H1 (cell line): ENCODE data around the gene ZNF30. TPM values are rescaled to one million over a fixed set of nuclear protein-coding genes. Genes with fewer than 3 reads are reported as not detected.

Experiments used
- CTCF ChIA-PET: fragments of 300-600 bp; sonication (Branson Sonifier 250); formaldehyde crosslinking; loops from one replicate; lab custom pipeline; 2021; ENCODE audit not compliant: partially characterized antibody; lab: Charles Lee
- POLR2A ChIA-PET: fragments of 300-600 bp; sonication (Branson Sonifier 250); formaldehyde crosslinking; loops from one replicate; lab custom pipeline; 2021; ENCODE audit warnings: inconsistent platforms; ENCODE audit not compliant: partially characterized antibody; lab: Charles Lee
- DNase-seq, 2 experiments: peaks; one replicate each; pipeline versions ENCODE4 v3.0.0 to v3.0.0-alpha.2; 2010 to 2022; ENCODE audit warnings: low spot score in 2 of 2, low read depth in 1 of 2, mixed read lengths in 1 of 2
- FAIRE-seq: peaks from 2 replicates; lab custom pipeline; 2011; peaks lifted over from hg19 to GRCh38; lab: Jason Lieb, UNC
- H2AFZ ChIP-seq: 2 replicates; pipeline ENCODE4 v1.8.1; 2012; ENCODE audit warnings: low read length, inconsistent platforms
- H2AK5ac ChIP-seq: 2 replicates; pipeline ENCODE4 v1.6.1; 2013; ENCODE audit warnings: low read depth, low read length
- H2BK120ac ChIP-seq: replicated peaks from 2 replicates; pipeline ENCODE3; 2013; ENCODE audit warnings: low read depth, low read length, inconsistent platforms
- H2BK12ac ChIP-seq: 2 replicates; pipeline ENCODE4 v1.6.1; 2013; ENCODE audit warnings: low read depth, low read length
- H2BK15ac ChIP-seq: 2 replicates; pipeline ENCODE4 v1.6.1; 2013; ENCODE audit warnings: low read length
- H2BK20ac ChIP-seq: 2 replicates; pipeline ENCODE4 v1.6.1; 2013; ENCODE audit warnings: low read length
- H2BK5ac ChIP-seq: 2 replicates; pipeline ENCODE4 v1.6.1; 2013; ENCODE audit warnings: low read depth, low read length
- H3K14ac ChIP-seq: 2 replicates; pipeline ENCODE4 v1.6.1; 2013; ENCODE audit warnings: inconsistent platforms; ENCODE audit not compliant: insufficient read length
- H3K18ac ChIP-seq: 2 replicates; pipeline ENCODE4 v1.6.1; 2013; ENCODE audit warnings: low read length; ENCODE audit errors: extremely low read depth
- H3K23ac ChIP-seq: 2 replicates; pipeline ENCODE4 v1.6.1; 2013; ENCODE audit warnings: inconsistent platforms; ENCODE audit not compliant: insufficient read length
- H3K23me2 ChIP-seq: 2 replicates; pipeline ENCODE4 v1.6.1; 2013; ENCODE audit warnings: low read depth, low read length
- H3K27ac ChIP-seq: 2 replicates; pipeline ENCODE4 v1.6.1; 2011; ENCODE audit warnings: low read depth, low read length, inconsistent platforms
- H3K27me3 ChIP-seq, 4 experiments: replicated peaks in 1 of 4; 1 replicate in 1 of 4; 2 replicates in 3 of 4; pipeline versions ENCODE4 v1.6.1 to v1.8.1; 2011 to 2013; ENCODE audit warnings: low read length in 3 of 4, mild to moderate bottlenecking in 3 of 4, inconsistent platforms in 2 of 4, mixed read lengths in 2 of 4, moderate library complexity in 1 of 4; ENCODE audit not compliant: control insufficient read depth in 3 of 4, insufficient read depth in 3 of 4; ENCODE audit errors: extremely low read depth in 1 of 4
- H3K36me3 ChIP-seq, 4 experiments: 2 replicates each; pipeline versions ENCODE4 v1.6.1 to v1.8.1; 2011 to 2013; ENCODE audit warnings: mild to moderate bottlenecking in 4 of 4, low read length in 3 of 4, moderate library complexity in 2 of 4, control low read depth in 1 of 4, inconsistent platforms in 1 of 4; ENCODE audit not compliant: insufficient read depth in 4 of 4, control insufficient read depth in 2 of 4
- H3K4ac ChIP-seq: replicated peaks from 2 replicates; pipeline ENCODE3; 2013; ENCODE audit warnings: low read length, low read depth, mixed read lengths, inconsistent platforms; ENCODE audit not compliant: insufficient read length
- H3K4me1 ChIP-seq, 4 experiments: replicated peaks in 1 of 4; 1 replicate in 1 of 4; 2 replicates in 3 of 4; pipeline versions ENCODE4 v1.6.1 to v1.8.1; 2011 to 2013; ENCODE audit warnings: low read length in 3 of 4, inconsistent platforms in 2 of 4, mixed read lengths in 1 of 4; ENCODE audit not compliant: insufficient read depth in 4 of 4, control insufficient read depth in 3 of 4
- H3K4me2 ChIP-seq, 2 experiments: 2 replicates each; pipeline versions ENCODE4 v1.6.1 to v1.8.1; 2011 to 2013; ENCODE audit warnings: low read depth in 2 of 2, low read length in 2 of 2, control low read depth in 1 of 2, inconsistent platforms in 1 of 2, mild to moderate bottlenecking in 1 of 2; ENCODE audit not compliant: insufficient read depth in 1 of 2
- H3K4me3 ChIP-seq, 4 experiments: fragments of 200-600, 300-600 bp in 1 of 4; sonication (generic), shearing (Covaris generic), sonication (Bioruptor Twin) in 1 of 4; 2 replicates each; pipeline versions ENCODE4 v1.5.1 to v1.8.1; 2011 to 2016; ENCODE audit warnings: low read length in 4 of 4, low read depth in 3 of 4, control low read depth in 2 of 4, inconsistent platforms in 2 of 4, mild to moderate bottlenecking in 2 of 4, mixed read lengths in 1 of 4, moderate library complexity in 1 of 4; ENCODE audit not compliant: insufficient read depth in 2 of 4; ENCODE audit errors: extremely low read depth in 1 of 4
- H3K56ac ChIP-seq: replicated peaks from 2 replicates; pipeline ENCODE3; 2013; ENCODE audit warnings: low read depth, mild to moderate bottlenecking, mixed read lengths, low read length, inconsistent platforms; ENCODE audit not compliant: insufficient read length
- H3K79me1 ChIP-seq: 2 replicates; pipeline ENCODE4 v1.6.1; 2013; ENCODE audit warnings: low read depth, low read length, control low read depth
- H3K79me2 ChIP-seq, 2 experiments: 2 replicates each; pipeline versions ENCODE4 v1.6.1 to v1.8.1; 2012 to 2013; ENCODE audit warnings: low read length in 2 of 2, mild to moderate bottlenecking in 2 of 2, inconsistent platforms in 1 of 2; ENCODE audit not compliant: insufficient read depth in 2 of 2, control insufficient read depth in 1 of 2
- H3K9ac ChIP-seq, 4 experiments: replicated peaks in 1 of 4; 1 replicate in 1 of 4; 2 replicates in 3 of 4; pipeline versions ENCODE4 v1.6.1 to v1.8.1; 2011 to 2013; ENCODE audit warnings: low read depth in 3 of 4, low read length in 3 of 4, control low read depth in 2 of 4, mild to moderate bottlenecking in 2 of 4, moderate library complexity in 2 of 4, inconsistent platforms in 1 of 4; ENCODE audit errors: extremely low read depth in 1 of 4
- H3K9me3 ChIP-seq, 2 experiments: 2 replicates each; pipeline versions ENCODE4 v1.6.1 to v1.8.1; 2012 to 2013; ENCODE audit warnings: mild to moderate bottlenecking in 2 of 2, moderate library complexity in 2 of 2, control low read depth in 1 of 2, inconsistent platforms in 1 of 2, low read depth in 1 of 2, low read length in 1 of 2, mixed read lengths in 1 of 2; ENCODE audit not compliant: insufficient read depth in 2 of 2
- H4K20me1 ChIP-seq, 2 experiments: replicated peaks in 1 of 2; 2 replicates each; pipeline versions ENCODE3 to v1.8.1; 2011 to 2013; ENCODE audit warnings: inconsistent platforms in 2 of 2, low read length in 2 of 2, mild to moderate bottlenecking in 1 of 2; ENCODE audit not compliant: insufficient read depth in 2 of 2, control insufficient read depth in 1 of 2
- H4K5ac ChIP-seq: 2 replicates; pipeline ENCODE4 v1.6.1; 2013; ENCODE audit warnings: low read length, low read depth, mixed read lengths, inconsistent platforms; ENCODE audit not compliant: insufficient read length
- H4K8ac ChIP-seq: 2 replicates; pipeline ENCODE4 v1.8.0; 2013; ENCODE audit warnings: mild to moderate bottlenecking, moderate library complexity, low read length, inconsistent platforms; ENCODE audit not compliant: insufficient read depth; ENCODE audit errors: extremely low read depth
- H4K91ac ChIP-seq: replicated peaks from 2 replicates; pipeline ENCODE3; 2013; ENCODE audit warnings: low read length, mixed read lengths, inconsistent platforms; ENCODE audit not compliant: insufficient read length
- CTBP2 ChIP-seq: IDR thresholded peaks from 2 replicates; pipeline ENCODE4 v1.7.0; 2011; ENCODE audit warnings: borderline replicate concordance, mild to moderate bottlenecking, moderate library complexity, mixed read lengths, low read length; ENCODE audit not compliant: insufficient read depth, insufficient read length
- EZH2 ChIP-seq: fragments of 200-600 bp; sonication (generic); IDR thresholded peaks from 2 replicates; pipeline ENCODE4 v1.7.1; 2012; ENCODE audit warnings: low read depth, mild to moderate bottlenecking, moderate library complexity, low read length, inconsistent platforms; ENCODE audit not compliant: severe bottlenecking
- FOSL1 ChIP-seq: IDR thresholded peaks from 2 replicates; pipeline ENCODE4 v1.6.1; 2011; ENCODE audit warnings: mild to moderate bottlenecking, low read depth, low read length, moderate library complexity; ENCODE audit not compliant: insufficient read depth
- GABPA ChIP-seq: IDR thresholded peaks from 2 replicates; pipeline ENCODE4 v1.6.1; 2011; ENCODE audit warnings: mild to moderate bottlenecking, low read length, moderate library complexity, borderline replicate concordance; ENCODE audit not compliant: insufficient read depth
- HDAC2 ChIP-seq, 2 experiments: fragments of 300-600 bp in 1 of 2; sonication (generic) in 1 of 2; IDR thresholded peaks; 2 replicates each; pipeline ENCODE4 v1.6.1; 2011 to 2012; ENCODE audit warnings: low read depth in 2 of 2, low read length in 2 of 2, mild to moderate bottlenecking in 2 of 2, moderate library complexity in 2 of 2, borderline replicate concordance in 1 of 2, inconsistent platforms in 1 of 2
- KDM5A ChIP-seq: fragments of 200-600 bp; IDR thresholded peaks from 2 replicates; pipeline ENCODE4 v1.7.1; 2012; ENCODE audit warnings: mild to moderate bottlenecking, low read length, inconsistent platforms, mixed read lengths
- RNF2 ChIP-seq: fragments of 200-900, 300-1000 bp; sonication (generic); IDR thresholded peaks from 2 replicates; pipeline ENCODE4 v1.7.1; 2016; ENCODE audit warnings: borderline replicate concordance, low read depth, mild to moderate bottlenecking, antibody characterized with exemption, low read length; ENCODE audit not compliant: poor library complexity, severe bottlenecking; ENCODE audit errors: missing control alignments
- SP1 ChIP-seq: IDR thresholded peaks from 2 replicates; pipeline ENCODE4 v1.6.1; 2011; ENCODE audit warnings: low read depth, low read length
- SRF ChIP-seq: IDR thresholded peaks from 2 replicates; pipeline ENCODE4 v1.6.1; 2011; ENCODE audit warnings: mild to moderate bottlenecking, low read depth, low read length, moderate library complexity
- ZNF274 ChIP-seq: IDR thresholded peaks from 2 replicates; pipeline ENCODE4 v1.7.0; 2012; ENCODE audit warnings: low read length, borderline replicate concordance; ENCODE audit errors: extremely low read depth
- whole genome bisulfite sequencing, 2 experiments: shearing (Covaris generic) in 1 of 2; methylation state at CpG; one replicate each; pipeline versions ENCODE4 v1.1.6 to v1.1.7; 2013 to 2015; ENCODE audit warnings: low lambda C conversion rate in 2 of 2, mixed read lengths in 2 of 2, inconsistent platforms in 1 of 2, low coverage in 1 of 2, missing lambda C conversion rate in 1 of 2; ENCODE audit not compliant: insufficient replicate concordance in 2 of 2, insufficient coverage in 1 of 2, insufficient read length in 1 of 2; ENCODE audit errors: extremely low coverage in 1 of 2, missing lambda C conversion rate in 1 of 2; 5-methylcytosine and 5-hydroxymethylcytosine counted together
- polyA plus RNA-seq, 7 experiments: library from polyadenylated mRNA; depleted of rRNA in 3 of 7; stranded (reverse) in 5 of 7; unstranded in 2 of 7; fragments of >200 nt in 5 of 7; fragments of 200-250 nt in 2 of 7; gene quantifications; 1 replicate in 5 of 7; 2 replicates in 1 of 7; 4 replicates in 1 of 7; pipeline versions ENCODE4 v1.2.1 to v1.2.3, GENCODE V29; 2011 to 2013; ENCODE audit warnings: missing spikeins in 2 of 7, mixed read lengths in 2 of 7
- total RNA-seq: library from RNA; stranded (reverse); fragmentation: NEBNext Ultra II Directional; extraction: Animal tissue kit (Norgen Biotek cat#: 25700); gene quantifications from 2 replicates; pipeline ENCODE4 v1.2.1, GENCODE V29; 2021

The ZNF30 gene
- total and polyA plus RNA-seq, 2 of the 8 experiments (the other 6 are each of a cell fraction or from before 2014, with no cell fraction given), result 2.0 to 4.7 TPM

GRCh38 chr19:34976611-34977010 lies 49.9 kb downstream of the ZNF30 start:
- Histone ChIP-seq H2AK5ac (no peak overlapping the region), H3K9me3 (no peaks in the 10 kb centered on the region), H3K4ac (no peak overlapping the region), H2AFZ (no peak overlapping the region), H3K36me3 (no peaks in the 10 kb centered on the region), H3K79me2 (no peaks in the 10 kb centered on the region), H3K4me3 (no peak overlapping the region), H4K20me1 (no peaks in the 10 kb centered on the region), H3K23me2 (no peaks in the 10 kb centered on the region; the same call in 1 of the 2 replicates), H2BK20ac (no peak overlapping the region), H3K27me3 (no peaks in the 10 kb centered on the region), H2BK12ac (no peak overlapping the region), H3K9ac (no peak overlapping the region), H4K8ac (no peak overlapping the region), H4K5ac (no peak overlapping the region), H3K18ac (no peak overlapping the region), H3K14ac (no peak overlapping the region), H2BK120ac (no peak overlapping the region), H4K91ac (no peak overlapping the region), H3K23ac (no peak overlapping the region), H2BK5ac (no peak overlapping the region), H3K56ac (no peak overlapping the region), H2BK15ac (no peak overlapping the region), H3K27ac (no peak overlapping the region), H3K4me2 (no peak overlapping the region), H3K79me1 (no peaks in the 10 kb centered on the region), H3K4me1 (peaks cover 0 to 3% (median 0%) of the 10 kb centered on the region in 4 experiments; a peak in 3 of 7 replicates)
- no peak for DNase-seq
- FAIRE-seq, result no peak
- TF ChIP-seq RNF2 (no peak), ZNF274 (no peak), HDAC2 (IDR thresholded peaks at IDR 0.05; ENCODE audit: borderline replicate concordance in 1 of 2, low read depth in 2 of 2, low read length in 2 of 2) (no peak), FOSL1 (no peak), EZH2 (no peak), CTBP2 (no peak), SP1 (no peak), SRF (no peak), GABPA (no peak), KDM5A (no peak)
- CTCF ChIA-PET, result interaction anchor here (0.9 to 15.1 kb wide), 5 partner anchors 35 to 518 kb away, joined by 3 to 174 read pairs (median 4); no protein-coding TSS in a partner anchor
- POLR2A ChIA-PET, result interaction anchor here (1.6 kb wide), 1 partner anchor 23 kb away, joined by 5 read pairs; no protein-coding TSS in a partner anchor
- 88% methylated on average over 3 of the region's 3 CpGs; no CpG with 5 or more reads in 1 of the 2 experiments for WGBS, 2 experiments
